T follicular helper cell (primary cell): ENCODE results near the gene FOXB2.
"Not testable (repeated sequence)": the region's sequence is repeated elsewhere in the genome, so short reads cannot be mapped to it uniquely, and the experiment has no call there.

Experiments used
- DNase-seq: peaks from one replicate; pipeline ENCODE4 v3.0.0-alpha.2; 2020; ENCODE audit warnings: low read depth

Gene FOXB2

GRCh38 chr9:77016121-77016525 is 3.3 kb upstream of the FOXB2 start:
- no peak for DNase-seq

DNA sequence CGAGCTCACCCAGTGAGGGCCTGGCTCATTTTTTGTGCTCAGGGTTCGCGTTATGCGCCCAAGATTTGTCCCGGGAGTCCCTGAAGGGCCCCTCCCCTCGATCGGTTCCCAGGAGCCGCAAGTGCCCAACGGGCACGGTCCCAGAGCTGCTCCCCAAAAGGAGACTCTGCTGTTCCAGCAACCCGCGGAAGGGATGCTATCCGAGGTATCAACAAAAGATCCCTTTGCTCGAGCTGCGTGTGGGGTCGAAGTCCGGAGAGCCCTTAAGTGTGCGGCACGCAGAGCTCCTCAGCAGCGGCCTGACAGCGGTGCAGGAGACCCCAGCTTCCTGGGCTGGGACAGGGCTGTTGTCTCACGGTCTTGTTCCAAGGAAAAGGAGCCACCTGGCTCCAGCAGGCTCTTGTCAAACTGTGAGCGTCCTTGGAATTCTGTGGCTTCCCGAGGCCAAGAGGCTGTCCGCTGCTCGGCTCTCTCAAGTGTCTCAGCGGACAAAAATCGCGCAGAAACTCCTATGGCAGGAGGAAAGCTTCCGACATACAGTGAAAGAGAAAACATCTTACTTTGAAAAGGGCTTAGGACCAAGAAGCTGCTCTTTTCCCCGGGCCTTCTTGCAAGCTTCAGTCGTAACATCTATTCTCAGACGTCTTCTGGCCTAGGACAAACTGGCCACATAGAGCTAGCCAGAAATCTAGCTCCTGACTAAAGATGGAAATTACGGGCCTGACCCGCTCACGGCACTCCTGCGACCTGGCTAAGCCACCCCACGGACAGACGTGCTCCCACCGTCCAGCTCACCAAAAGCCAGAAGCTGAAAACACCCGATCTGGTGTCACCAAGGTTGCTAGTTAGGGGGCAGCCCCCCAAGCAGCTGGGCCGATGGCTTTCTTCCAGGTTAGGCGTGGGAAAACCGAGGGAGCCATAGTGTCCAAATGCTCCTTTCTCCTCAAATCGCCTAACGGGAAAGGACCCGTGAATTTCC is 2.6 kb upstream of the FOXB2 start:
- no peak for DNase-seq

GRCh38 chr9:77017505-77017894 is 2.0 kb upstream of the FOXB2 start:
- DNase-seq: no peak

DNA sequence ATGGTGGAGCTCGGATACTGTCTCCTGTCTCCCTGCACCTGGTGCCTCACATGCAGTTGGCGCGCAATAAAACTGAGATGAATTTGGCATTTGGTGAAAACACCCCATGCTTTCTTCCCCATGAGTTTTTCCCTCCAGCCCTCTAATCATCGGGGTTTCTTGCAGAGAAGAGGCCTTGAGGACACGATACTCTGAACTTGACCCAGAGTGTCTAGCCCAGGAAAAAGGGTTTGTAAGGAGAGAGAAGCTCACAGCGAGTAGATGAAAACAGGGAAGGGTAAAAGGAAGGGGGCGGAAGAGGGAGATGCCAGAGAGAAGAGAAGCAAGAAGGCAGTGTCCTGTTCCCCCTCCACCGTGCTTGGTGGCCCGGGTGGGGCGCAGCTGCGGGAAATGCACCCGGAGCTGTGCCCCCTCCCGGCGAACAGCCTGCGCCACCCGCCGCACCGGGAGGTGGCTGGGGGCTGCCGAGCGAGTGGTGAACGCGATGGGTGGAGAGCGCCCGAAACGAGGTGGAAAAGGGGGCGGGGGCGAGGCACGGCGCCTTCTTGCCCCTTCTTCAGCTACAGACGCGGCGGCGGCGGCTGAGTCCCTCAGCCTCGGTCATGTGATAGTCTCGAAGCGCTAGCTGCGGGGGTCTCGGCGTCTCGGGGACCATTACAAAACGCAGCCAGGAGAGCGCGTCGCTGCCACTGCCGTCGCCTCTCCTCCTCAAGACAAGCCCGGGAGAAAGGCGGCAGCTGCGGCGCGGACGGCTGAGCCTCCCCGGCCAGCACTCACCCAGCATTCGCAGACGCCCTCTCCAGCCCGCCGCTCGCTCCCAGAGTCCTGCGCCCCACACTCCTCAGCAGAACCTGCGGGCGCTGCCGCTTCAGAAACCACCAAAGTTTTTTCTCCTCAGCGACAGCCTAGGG is 1.1 kb upstream of the FOXB2 start:
- no peak for DNase-seq

- DNase-seq: no peak
Measured at GRCh38 chr9:77018969-77019235, 553 bp upstream of the FOXB2 start.

GRCh38 chr9:77019926-77020412 is 514 bp downstream of the FOXB2 start:
- no peak for DNase-seq

- DNase-seq: no peak
Measured at GRCh38 chr9:77020413-77021290, 1.2 kb downstream of the FOXB2 start.

DNA sequence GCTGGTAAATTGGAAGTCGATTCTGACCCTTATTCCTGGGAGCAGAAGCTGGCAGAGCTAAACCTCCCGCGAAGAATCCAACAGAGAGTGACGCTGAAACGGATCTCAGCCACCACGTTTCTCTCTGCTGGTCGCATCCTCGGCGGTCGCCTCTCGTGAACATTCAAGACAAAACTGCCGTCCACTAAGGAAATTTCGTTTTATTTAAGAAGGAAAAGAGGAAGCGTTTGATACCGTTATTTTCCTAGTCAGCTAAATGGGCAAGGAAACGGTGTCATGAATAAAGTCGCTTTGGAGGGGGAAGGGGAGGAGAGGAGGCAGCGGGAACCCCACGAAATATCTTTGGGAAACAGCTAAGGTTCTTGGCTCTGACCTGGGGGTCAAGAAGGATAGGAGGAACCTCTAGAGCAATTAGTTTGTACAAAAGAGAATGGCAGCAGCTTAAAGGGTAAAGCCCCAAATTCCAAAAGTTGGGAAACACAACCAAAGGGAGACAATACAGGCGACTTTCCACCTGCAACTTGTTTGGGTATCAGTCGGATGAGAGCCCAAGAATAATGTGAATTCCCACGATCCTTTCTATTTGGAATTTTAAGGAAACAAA is 1.9 kb downstream of the FOXB2 start:
- DNase-seq: no peak

DNA sequence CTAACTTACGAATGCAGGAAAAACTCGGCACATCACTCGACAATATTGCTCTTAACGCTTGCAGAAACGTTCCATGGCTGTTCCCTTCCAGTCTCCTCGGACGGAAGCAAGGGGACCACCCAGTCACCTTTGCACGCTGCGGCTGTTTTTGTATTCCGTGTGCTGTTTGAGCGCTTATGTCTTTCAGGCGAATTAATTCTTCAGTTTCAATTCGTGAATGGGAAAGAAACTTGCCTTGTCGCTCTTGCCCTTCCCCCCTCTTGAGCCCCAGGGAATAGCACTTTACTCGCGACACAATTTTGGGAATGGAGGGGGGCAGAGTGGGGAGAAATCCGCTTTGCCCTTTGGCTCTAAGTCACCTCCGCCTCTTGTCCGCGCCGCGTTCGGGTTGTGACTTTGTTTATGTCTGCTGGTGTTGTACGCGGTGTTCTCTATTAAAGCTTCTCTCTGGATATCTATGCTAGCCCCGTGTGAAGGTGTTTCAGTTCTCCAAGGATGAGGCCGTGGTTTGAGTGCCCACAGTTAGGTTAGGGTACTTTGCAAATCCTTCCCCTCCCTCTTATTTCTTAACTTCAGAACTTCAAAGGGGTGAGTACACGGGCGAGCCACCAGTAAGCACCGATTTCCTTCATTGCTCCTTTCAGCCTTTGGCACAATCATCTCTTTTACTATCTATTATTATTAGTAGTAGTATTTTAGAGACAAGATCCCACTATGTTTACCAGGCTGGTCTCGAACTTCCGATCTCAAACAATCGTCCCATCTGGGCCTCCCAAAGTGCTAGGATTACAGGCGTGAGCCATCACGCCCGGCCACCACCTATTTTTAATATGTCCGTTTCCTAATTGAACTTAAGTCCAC is 2.7 kb downstream of the FOXB2 start:
- no peak for DNase-seq

GRCh38 chr9:77022783-77023440 is 3.5 kb downstream of the FOXB2 start:
- DNase-seq: no peak

DNA sequence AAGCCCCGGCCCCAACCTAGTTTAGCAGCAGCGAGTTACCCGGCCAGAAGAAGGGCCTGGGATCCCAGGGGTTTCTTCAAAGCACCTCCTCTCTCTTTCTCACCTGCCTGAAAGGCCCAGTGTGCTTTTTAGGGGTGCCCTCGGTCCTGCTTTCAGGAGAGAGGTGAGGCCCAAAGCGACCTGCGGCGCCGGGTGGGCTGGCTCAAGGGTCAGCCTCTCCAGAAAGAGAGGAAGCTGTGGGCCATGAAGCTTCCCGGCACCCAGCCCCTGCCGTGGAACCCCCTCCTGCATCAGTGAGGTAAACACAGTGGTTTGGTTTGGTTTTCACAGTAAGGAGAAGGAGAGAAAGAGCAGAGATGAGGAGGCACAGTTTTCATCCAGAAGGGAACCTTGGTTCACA is 4.3 kb downstream of the FOXB2 start:
- no peak for DNase-seq

- DNase-seq: no peak
Measured at GRCh38 chr9:77024776-77025545, 5.5 kb downstream of the FOXB2 start.

GRCh38 chr9:77028478-77028877 is 9.0 kb downstream of the FOXB2 start:
- DNase-seq: no peak

GRCh38 chr9:77030045-77030444 is 10.6 kb downstream of the FOXB2 start:
- no peak for DNase-seq

- DNase-seq: no peak
Measured at GRCh38 chr9:77038281-77039036, 19.0 kb downstream of the FOXB2 start.

DNA sequence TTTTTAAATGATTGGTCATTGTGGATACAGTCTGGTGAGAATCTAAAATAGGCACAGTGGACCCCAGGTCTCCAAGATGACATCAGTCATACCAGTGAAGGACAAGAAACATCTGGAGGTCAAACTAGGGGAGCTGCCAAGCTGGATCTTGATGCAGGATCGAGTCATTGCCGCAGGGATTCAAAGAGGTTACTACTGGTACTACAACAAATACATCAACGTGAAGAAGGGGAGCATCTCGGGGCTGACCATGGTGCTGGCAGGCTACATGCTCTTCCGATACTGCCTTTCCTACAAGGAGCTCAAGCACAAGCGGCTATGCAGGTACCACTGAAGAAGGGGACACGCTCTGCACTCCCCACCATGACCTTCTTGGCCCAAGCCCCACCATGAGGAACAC is 20.9 kb downstream of the FOXB2 start:
- no peak for DNase-seq

GRCh38 chr9:77043743-77044142 is 24.3 kb downstream of the FOXB2 start:
- not testable (repeated sequence) for DNase-seq

GRCh38 chr9:77060681-77061080 is 41.2 kb downstream of the FOXB2 start:
- DNase-seq: not testable (repeated sequence)
